Nephron progenitor cell (in vitro differentiated cells): ENCODE measurements around the gene SNRK.
A peak's percentile ranks its signal among the peaks of the same experiment; 100 is the strongest.

Experiments
- DNase-seq: peaks from one replicate; pipeline ENCODE4 v3.0.0; 2021
- H3K27ac Mint-ChIP-seq: 2 replicates; pipeline ENCODE4 v1.8.0; 2021; ENCODE audit warnings: mild to moderate bottlenecking, moderate library complexity, mixed read lengths
- H3K27me3 Mint-ChIP-seq: 2 replicates; pipeline ENCODE4 v1.8.0; 2021; ENCODE audit warnings: mild to moderate bottlenecking, low read depth, mixed read lengths; ENCODE audit not compliant: poor library complexity
- H3K36me3 Mint-ChIP-seq: 2 replicates; pipeline ENCODE4 v1.8.0; 2021; ENCODE audit warnings: low read depth, mixed read lengths
- H3K4me1 Mint-ChIP-seq: 2 replicates; pipeline ENCODE4 v1.8.0; 2021; ENCODE audit warnings: mixed read lengths
- H3K4me3 Mint-ChIP-seq: 2 replicates; pipeline ENCODE4 v1.8.0; 2021; ENCODE audit warnings: mild to moderate bottlenecking, moderate library complexity, mixed read lengths
- H3K9me3 Mint-ChIP-seq: 2 replicates; pipeline ENCODE4 v1.8.0; 2021; ENCODE audit warnings: mild to moderate bottlenecking, moderate library complexity, mixed read lengths
- CTCF ChIP-seq: fragments of 200-600 bp; sonication (generic); IDR thresholded peaks from 2 replicates; pipeline ENCODE4 v1.5.0; 2021; ENCODE audit warnings: antibody characterized with exemption

The SNRK gene

GRCh38 chr3:43366481-43366880, 80.1 kb downstream of the SNRK start:
- TF ChIP-seq CTCF: no peak
- Mint-ChIP-seq H3K27me3 (no peaks in the 10 kb centered on the region), H3K9me3 (no peaks in the 10 kb centered on the region), H3K4me3 (no peak overlapping the region), H3K27ac (no peak overlapping the region), H3K4me1 (peaks cover 23% of the 10 kb centered on the region), H3K36me3 (no peaks in the 10 kb centered on the region)
- DNase-seq: no peak

- DNase-seq: no peak
- Mint-ChIP-seq H3K27me3 (peaks cover 2% of the 10 kb centered on the region), H3K4me3 (no peak overlapping the region), H3K4me1 (peaks cover 26% of the 10 kb centered on the region), H3K36me3 (no peaks in the 10 kb centered on the region), H3K27ac (peak overlapping the region; percentile 93), H3K9me3 (no peaks in the 10 kb centered on the region)
- TF ChIP-seq CTCF: no peak
Observed at GRCh38 chr3:43366885-43367284, 80.5 kb downstream of the SNRK start.

- Mint-ChIP-seq H3K4me1 (peaks cover 44% of the 10 kb centered on the region), H3K27ac (no peak overlapping the region), H3K9me3 (no peaks in the 10 kb centered on the region), H3K36me3 (no peaks in the 10 kb centered on the region), H3K27me3 (peaks cover 7% of the 10 kb centered on the region), H3K4me3 (no peak overlapping the region)
- DNase-seq: no peak
- TF ChIP-seq CTCF: no peak
Observed at GRCh38 chr3:43369404-43370292, 83.3 kb downstream of the SNRK start.

- Mint-ChIP-seq H3K4me1 (peaks cover 44% of the 10 kb centered on the region), H3K9me3 (no peaks in the 10 kb centered on the region), H3K36me3 (no peaks in the 10 kb centered on the region), H3K27me3 (peaks cover 7% of the 10 kb centered on the region), H3K27ac (no peak overlapping the region), H3K4me3 (no peak overlapping the region)
- no peak for DNase-seq
- TF ChIP-seq CTCF: no peak
Observed at GRCh38 chr3:43370293-43370980, 84.1 kb downstream of the SNRK start.

- H3K9me3 Mint-ChIP-seq: no peaks in the 10 kb centered on the region
- no peak overlapping the region for H3K27ac Mint-ChIP-seq
- TF ChIP-seq CTCF: no peak
- no peak overlapping the region for H3K4me3 Mint-ChIP-seq
- H3K36me3 Mint-ChIP-seq: no peaks in the 10 kb centered on the region
- peaks cover 44% of the 10 kb centered on the region for H3K4me1 Mint-ChIP-seq
- DNase-seq: no peak
- H3K27me3 Mint-ChIP-seq: peaks cover 7% of the 10 kb centered on the region
Observed at GRCh38 chr3:43371494-43371893, 85.2 kb downstream of the SNRK start.
